Stimulated activated naive CD4-positive, alpha-beta T cell (primary cell): ENCODE measurements around the gene STAT1.

Experiments
- DNase-seq, 6 experiments: peaks; one replicate each; lab custom pipeline; 2025; lab: John Stamatoyannopoulos, UW

STAT1 gene

GRCh38 chr2:190959911-190960788, 53.8 kb downstream of the STAT1 start:
- no peak for DNase-seq

DNA sequence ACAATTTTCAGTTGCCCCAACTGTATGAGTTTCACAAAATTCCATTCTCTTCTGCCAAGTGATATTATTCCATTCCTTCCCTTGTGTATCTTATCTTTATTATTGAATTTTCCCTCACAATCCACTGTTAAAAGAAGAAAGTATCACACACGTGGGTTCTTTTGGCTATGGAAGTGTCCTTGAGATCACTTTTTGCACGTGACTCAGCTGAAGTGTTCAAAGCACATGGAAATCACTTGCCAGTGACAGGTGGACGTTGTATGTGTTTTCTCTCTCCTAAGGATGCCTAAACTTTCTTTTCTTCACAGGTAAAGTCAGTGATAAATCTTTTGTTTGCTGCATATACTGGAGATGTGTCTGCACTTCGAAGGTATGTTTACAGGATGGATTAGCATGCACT, 60.7 kb downstream of the STAT1 start:
- DNase-seq: no peak

GRCh38 chr2:190950566-190950991, 63.4 kb downstream of the STAT1 start:
- no peak for DNase-seq

DNA sequence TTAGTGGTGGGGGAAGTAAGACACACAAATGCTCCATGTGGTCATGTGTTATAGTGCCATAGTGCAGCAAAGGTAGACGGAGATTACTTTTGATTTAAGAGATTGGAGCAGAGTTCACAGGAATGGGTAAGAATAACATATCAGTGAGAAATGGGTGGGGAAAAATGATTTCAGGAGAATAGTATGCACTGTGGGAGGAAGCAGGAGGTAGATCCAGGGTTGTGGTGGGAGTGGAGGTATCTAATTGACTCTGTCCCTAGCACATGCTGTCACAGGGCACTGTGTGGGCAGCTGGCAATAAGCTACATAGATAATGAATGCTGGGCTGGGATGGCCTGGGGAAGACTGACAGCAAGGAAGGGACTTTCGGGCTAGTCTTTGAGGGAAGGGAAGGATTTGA, 65.3 kb downstream of the STAT1 start:
- DNase-seq: no peak

GRCh38 chr2:190947711-190948251, 66.2 kb downstream of the STAT1 start:
- peak in 3 of 6 experiments; percentile 65 to 75 (median 74) for DNase-seq

DNA sequence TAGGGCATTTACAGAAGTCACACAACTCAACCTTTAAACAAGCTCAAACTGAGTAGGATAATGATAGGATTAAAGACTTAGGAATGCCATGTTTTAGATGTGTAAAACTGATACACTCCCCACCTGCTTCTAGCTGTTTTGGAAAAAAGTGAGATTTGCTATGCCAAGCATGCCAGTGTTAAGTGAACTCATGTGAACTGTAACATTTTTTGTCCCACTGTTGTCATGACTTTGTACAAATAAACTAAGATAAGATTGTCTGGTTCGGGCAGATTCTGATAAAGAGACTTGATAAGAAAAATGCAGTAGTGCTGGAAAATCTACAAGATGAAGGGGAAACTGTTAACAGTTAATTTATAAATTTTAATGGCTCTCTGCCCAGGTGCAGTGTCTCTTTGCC, 66.8 kb downstream of the STAT1 start:
- peak in 3 of 6 experiments; percentile 29 to 42 (median 41) for DNase-seq

GRCh38 chr2:190943706-190944105, 70.3 kb downstream of the STAT1 start:
- no peak for DNase-seq

- DNase-seq: no peak
These were observed 71.3 kb downstream of the STAT1 start for GRCh38 chr2:190942697-190943096.

DNA sequence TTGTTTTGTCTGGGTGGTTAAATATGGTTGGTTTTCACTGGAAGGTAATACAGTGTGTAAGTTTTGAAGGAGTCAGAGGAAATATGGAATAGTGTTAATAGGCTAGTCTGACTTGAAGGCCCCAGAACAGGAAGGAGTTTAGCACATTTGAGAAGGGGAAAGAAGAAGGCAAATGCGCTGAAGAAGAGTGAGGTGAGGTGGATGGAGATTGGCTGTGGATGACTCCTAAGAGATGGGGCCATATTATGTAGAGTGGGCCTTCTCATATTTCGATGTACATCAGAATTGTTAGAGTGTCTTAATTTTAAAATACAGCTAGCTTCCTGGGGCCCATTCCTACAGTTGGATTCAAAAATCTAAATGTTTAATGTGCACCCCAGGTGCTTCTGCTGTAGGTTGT, 72.4 kb downstream of the STAT1 start:
- DNase-seq: no peak

GRCh38 chr2:190940454-190940853, 73.5 kb downstream of the STAT1 start:
- no peak for DNase-seq

DNA sequence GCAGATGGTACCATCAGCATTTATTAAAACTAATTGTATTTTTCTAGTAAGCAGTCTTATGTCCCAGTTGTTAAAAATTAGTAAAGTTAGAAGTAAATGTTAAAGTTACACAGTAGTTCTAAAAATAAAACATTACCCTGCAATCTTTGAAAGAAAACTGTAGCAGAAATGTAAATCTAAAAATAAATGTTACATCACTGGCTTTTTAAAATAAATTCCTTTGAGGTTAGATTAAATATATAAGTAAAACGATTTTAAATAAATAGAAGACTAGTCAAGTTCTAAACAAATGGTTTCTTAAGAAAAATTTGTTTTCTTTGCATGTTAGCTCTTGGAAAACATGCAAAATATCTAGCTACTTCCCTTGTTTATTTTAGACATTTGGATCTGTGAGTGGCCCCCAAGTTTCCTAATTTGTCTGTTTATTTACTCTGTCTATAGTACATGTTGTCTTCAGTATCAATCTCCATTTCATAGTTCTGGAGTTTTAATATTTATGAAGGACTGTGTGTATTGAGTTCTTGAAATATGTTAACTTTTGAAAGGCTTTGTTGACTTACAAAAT, 75.1 kb downstream of the STAT1 start:
- DNase-seq: no peak

- DNase-seq: no peak
These were observed 78.9 kb downstream of the STAT1 start for GRCh38 chr2:190935054-190935453.

- DNase-seq: no peak
These were observed 80.6 kb downstream of the STAT1 start for GRCh38 chr2:190933361-190933760.

DNA sequence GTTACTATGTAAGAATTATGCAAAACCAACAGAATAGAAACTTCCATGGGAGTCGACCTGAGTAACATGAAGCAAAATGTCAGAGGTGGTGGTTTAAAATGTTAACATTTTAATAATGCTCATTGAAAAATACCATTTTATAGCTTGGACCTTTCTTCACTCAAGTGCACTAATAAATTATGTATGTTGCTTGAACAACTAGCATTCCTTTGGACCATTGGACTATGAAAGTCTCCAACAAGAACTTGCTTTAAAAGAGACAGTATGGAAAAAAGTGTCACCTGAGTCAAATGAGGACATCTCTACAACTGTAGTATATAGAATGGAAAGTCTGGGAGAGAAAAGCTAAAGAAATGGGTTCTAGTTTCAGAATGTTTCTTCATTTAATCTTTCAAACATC, 81.5 kb downstream of the STAT1 start:
- DNase-seq: no peak

- no peak for DNase-seq
These were observed 83.6 kb downstream of the STAT1 start for GRCh38 chr2:190930411-190930810.

DNA sequence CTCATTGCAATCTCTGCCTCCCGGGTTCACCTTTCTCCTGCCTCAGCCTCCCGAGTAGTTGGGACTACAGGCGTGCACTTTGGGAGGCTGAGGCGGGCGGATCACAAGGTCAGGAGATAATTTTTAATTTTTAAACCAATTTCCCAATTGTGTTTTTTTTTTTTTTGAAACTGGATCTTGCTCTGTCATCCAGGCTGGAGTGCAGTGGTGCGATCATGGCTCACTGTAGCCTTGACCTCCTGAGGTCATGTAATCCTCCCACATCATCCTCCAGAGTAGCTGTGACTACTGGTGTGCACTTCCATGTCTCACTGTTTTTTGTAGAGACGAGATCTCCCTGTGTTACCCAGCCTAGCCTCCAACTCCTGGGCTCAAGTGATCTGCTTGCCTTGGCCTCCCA, 84.1 kb downstream of the STAT1 start:
- no peak for DNase-seq

DNA sequence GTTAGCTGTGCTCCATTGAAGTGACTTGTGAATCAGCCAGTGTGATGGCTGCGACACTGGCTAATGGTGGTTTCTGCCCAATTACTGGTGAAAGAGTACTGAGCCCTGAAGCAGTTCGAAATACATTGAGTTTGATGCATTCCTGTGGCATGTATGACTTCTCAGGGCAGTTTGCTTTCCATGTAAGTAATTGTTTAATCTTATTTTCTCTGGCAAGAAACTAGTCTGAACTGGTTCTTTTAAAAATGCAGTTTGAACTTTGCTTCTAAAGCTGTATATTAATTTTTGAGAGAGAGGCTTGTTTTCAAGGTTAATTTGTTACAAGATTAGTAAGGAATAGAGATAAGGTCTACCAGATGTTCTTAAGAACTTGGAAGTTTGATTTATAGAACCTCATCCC, 86.7 kb downstream of the STAT1 start:
- DNase-seq: no peak

GRCh38 chr2:190922376-190922775, 91.6 kb downstream of the STAT1 start:
- DNase-seq: no peak

- no peak for DNase-seq
These were observed 93.9 kb downstream of the STAT1 start for GRCh38 chr2:190920085-190920484.
